ENCODE measurements around the gene ADAM11. TPM values are rescaled to one million over a fixed set of nuclear protein-coding genes. Genes with fewer than 3 reads are reported as not detected.

Gene ADAM11
- total RNA-seq, 1 donor from 2014 or later = 0.62 TPM

GRCh38 chr17:44793885-44794842, 35.4 kb downstream of the ADAM11 start:
- Mint-ChIP-seq H3K27ac (ENCODE audit: unreplicated experiment) (peak overlapping the region; percentile 97), H3K4me1 (ENCODE audit: unreplicated experiment) (peaks cover 25% of the 10 kb centered on the region), H3K9me3 (ENCODE audit: unreplicated experiment) (no peaks in the 10 kb centered on the region), H3K36me3 (ENCODE audit: low read depth, unreplicated experiment) (no peaks in the 10 kb centered on the region), H3K27me3 (ENCODE audit: unreplicated experiment) (no peaks in the 10 kb centered on the region), H3K4me3 (ENCODE audit: unreplicated experiment) (no peak overlapping the region)
- no peak for DNase-seq (ENCODE audit: low spot score)
- no peak for TF ChIP-seq CTCF (IDR thresholded peaks at IDR 0.05; ENCODE audit: unreplicated experiment)

GRCh38 chr17:44794851-44795413, 36.1 kb downstream of the ADAM11 start:
- H3K4me3 Mint-ChIP-seq (ENCODE audit: unreplicated experiment) = no peak overlapping the region
- no peaks in the 10 kb centered on the region for H3K27me3 Mint-ChIP-seq (ENCODE audit: unreplicated experiment)
- peak overlapping the region; percentile 97 for H3K27ac Mint-ChIP-seq (ENCODE audit: unreplicated experiment)

GRCh38 chr17:44795421-44795820, 36.6 kb downstream of the ADAM11 start:
- Mint-ChIP-seq H3K27me3 (ENCODE audit: unreplicated experiment) (no peaks in the 10 kb centered on the region), H3K4me3 (ENCODE audit: unreplicated experiment) (no peak overlapping the region), H3K9me3 (ENCODE audit: unreplicated experiment) (no peaks in the 10 kb centered on the region), H3K36me3 (ENCODE audit: low read depth, unreplicated experiment) (no peaks in the 10 kb centered on the region), H3K4me1 (ENCODE audit: unreplicated experiment) (peaks cover 25% of the 10 kb centered on the region), H3K27ac (ENCODE audit: unreplicated experiment) (peak overlapping the region; percentile 81)
- no peak for DNase-seq (ENCODE audit: low spot score)
- TF ChIP-seq CTCF (IDR thresholded peaks at IDR 0.05; ENCODE audit: unreplicated experiment) = no peak

More at GRCh38 chr17:44794851-44795413, 36.1 kb downstream of the ADAM11 start:
- no peak for TF ChIP-seq CTCF (IDR thresholded peaks at IDR 0.05; ENCODE audit: unreplicated experiment)
- H3K4me1 Mint-ChIP-seq (ENCODE audit: unreplicated experiment) = peaks cover 25% of the 10 kb centered on the region
- no peaks in the 10 kb centered on the region for H3K9me3 Mint-ChIP-seq (ENCODE audit: unreplicated experiment)
- DNase-seq (ENCODE audit: low spot score) = no peak
- H3K36me3 Mint-ChIP-seq (ENCODE audit: low read depth, unreplicated experiment) = no peaks in the 10 kb centered on the region

- no peaks in the 10 kb centered on the region for H3K27me3 Mint-ChIP-seq (ENCODE audit: unreplicated experiment)
- H3K36me3 Mint-ChIP-seq (ENCODE audit: low read depth, unreplicated experiment) = no peaks in the 10 kb centered on the region
- H3K9me3 Mint-ChIP-seq (ENCODE audit: unreplicated experiment) = no peaks in the 10 kb centered on the region
- TF ChIP-seq CTCF (IDR thresholded peaks at IDR 0.05; ENCODE audit: unreplicated experiment) = no peak
- no peak for DNase-seq (ENCODE audit: low spot score)
- H3K4me3 Mint-ChIP-seq (ENCODE audit: unreplicated experiment) = no peak overlapping the region
- peaks cover 25% of the 10 kb centered on the region for H3K4me1 Mint-ChIP-seq (ENCODE audit: unreplicated experiment)
- peak overlapping the region; percentile 81 for H3K27ac Mint-ChIP-seq (ENCODE audit: unreplicated experiment)
Measured at GRCh38 chr17:44795928-44796327, 37.1 kb downstream of the ADAM11 start.

GRCh38 chr17:44796731-44797130, 37.9 kb downstream of the ADAM11 start:
- DNase-seq (ENCODE audit: low spot score) = no peak
- Mint-ChIP-seq H3K36me3 (ENCODE audit: low read depth, unreplicated experiment) (no peaks in the 10 kb centered on the region), H3K4me1 (ENCODE audit: unreplicated experiment) (peaks cover 25% of the 10 kb centered on the region), H3K27ac (ENCODE audit: unreplicated experiment) (no peak overlapping the region), H3K9me3 (ENCODE audit: unreplicated experiment) (no peaks in the 10 kb centered on the region), H3K4me3 (ENCODE audit: unreplicated experiment) (no peak overlapping the region), H3K27me3 (ENCODE audit: unreplicated experiment) (no peaks in the 10 kb centered on the region)
- TF ChIP-seq CTCF (IDR thresholded peaks at IDR 0.05; ENCODE audit: unreplicated experiment) = no peak

Measured in endothelial cell (in vitro differentiated cells).